ENCODE results near the gene GPR173.

The GPR173 gene

GRCh38 chrX:53048169-53049126 is at the start of gene GPR173:
GPR173 (plus strand) TSS chrX:53048789; CDS start chrX:53076622, 27,833 bp downstream.
- DNase-seq = peak; percentile 75 to 80

- DNase-seq = no peak
Measured at GRCh38 chrX:53000447-53001135, 48.0 kb upstream of the GPR173 start.

- DNase-seq = no peak
Measured at GRCh38 chrX:53001958-53002357, 46.6 kb upstream of the GPR173 start.

GRCh38 chrX:53003111-53003510 is 45.5 kb upstream of the GPR173 start:
- no peak for DNase-seq

GRCh38 chrX:53004038-53004437 is 44.6 kb upstream of the GPR173 start:
- no peak for DNase-seq

- DNase-seq = no peak
Measured at GRCh38 chrX:53004811-53005210, 43.8 kb upstream of the GPR173 start.

GRCh38 chrX:53005327-53005726 is 43.3 kb upstream of the GPR173 start:
- DNase-seq = no peak

GRCh38 chrX:53009032-53009431 is 39.6 kb upstream of the GPR173 start:
- DNase-seq = no peak

GRCh38 chrX:53013291-53013690 is 35.3 kb upstream of the GPR173 start:
- DNase-seq = no peak

GRCh38 chrX:53018627-53019026 is 30.0 kb upstream of the GPR173 start:
- DNase-seq = peak in 1 of 2 experiments; percentile 6

- no peak for DNase-seq
Measured at GRCh38 chrX:53022381-53022780, 26.2 kb upstream of the GPR173 start.

GRCh38 chrX:53028678-53029077 is 19.9 kb upstream of the GPR173 start:
- DNase-seq = no peak

- no peak for DNase-seq
Measured at GRCh38 chrX:53031380-53031779, 17.2 kb upstream of the GPR173 start.

- DNase-seq = no peak
Measured at GRCh38 chrX:53036149-53036548, 12.4 kb upstream of the GPR173 start.

GRCh38 chrX:53039236-53039635 is 9.4 kb upstream of the GPR173 start:
- DNase-seq = no peak

- DNase-seq = no peak
Measured at GRCh38 chrX:53044995-53045394, 3.6 kb upstream of the GPR173 start.

- DNase-seq = peak; percentile 17 to 55
Measured at GRCh38 chrX:53047228-53047627, 1.4 kb upstream of the GPR173 start.

GRCh38 chrX:53049127-53049517 is 533 bp downstream of the GPR173 start:
- DNase-seq = no peak

GRCh38 chrX:53050841-53051240 is 2.3 kb downstream of the GPR173 start:
- DNase-seq = no peak

GRCh38 chrX:53055244-53055849 is 6.8 kb downstream of the GPR173 start:
- DNase-seq = no peak

GRCh38 chrX:53056292-53056691 is 7.7 kb downstream of the GPR173 start:
- DNase-seq = no peak

GRCh38 chrX:53065104-53065503 is 16.5 kb downstream of the GPR173 start:
- no peak for DNase-seq

- no peak for DNase-seq
Measured at GRCh38 chrX:53071064-53071463, 22.5 kb downstream of the GPR173 start.

Data from SHP77 (cell line).